Kidney epithelial cell (primary cell): Measurements from ENCODE around the gene SMU1. TPM values are rescaled to one million over a fixed set of nuclear protein-coding genes. Genes with fewer than 3 reads are reported as not detected.

Experiments used
- DNase-seq: peaks from one replicate; pipeline ENCODE4 v3.0.0-alpha.2; 2010; ENCODE audit warnings: low read depth
- H3K27me3 ChIP-seq: 2 replicates; pipeline ENCODE4 v1.6.0; 2011; ENCODE audit warnings: low read length; ENCODE audit not compliant: control insufficient read depth, insufficient read depth
- H3K36me3 ChIP-seq: 2 replicates; pipeline ENCODE4 v1.5.1; 2011; ENCODE audit warnings: low read length; ENCODE audit not compliant: control insufficient read depth, insufficient read depth
- H3K4me3 ChIP-seq: 2 replicates; pipeline ENCODE4 v1.5.1; 2011; ENCODE audit warnings: low read depth, mild to moderate bottlenecking, control low read depth, low read length
- total RNA-seq: library from RNA; depleted of rRNA; stranded (reverse); fragments of >200 nt; gene quantifications from 2 replicates; pipeline ENCODE4 v1.2.3, GENCODE V29; 2015
- TF ChIP-seq, protein P1 (sequence below): IDR thresholded peaks from 2 replicates; pipeline ENCODE4 v1.5.1; 2011; ENCODE audit warnings: mild to moderate bottlenecking, moderate library complexity, low read length, control low read depth, inconsistent platforms; ENCODE audit not compliant: insufficient read depth, poor library complexity, severe bottlenecking

The SMU1 gene
- total RNA-seq, 1 donor from 2014 or later: 18.9 TPM

DNA sequence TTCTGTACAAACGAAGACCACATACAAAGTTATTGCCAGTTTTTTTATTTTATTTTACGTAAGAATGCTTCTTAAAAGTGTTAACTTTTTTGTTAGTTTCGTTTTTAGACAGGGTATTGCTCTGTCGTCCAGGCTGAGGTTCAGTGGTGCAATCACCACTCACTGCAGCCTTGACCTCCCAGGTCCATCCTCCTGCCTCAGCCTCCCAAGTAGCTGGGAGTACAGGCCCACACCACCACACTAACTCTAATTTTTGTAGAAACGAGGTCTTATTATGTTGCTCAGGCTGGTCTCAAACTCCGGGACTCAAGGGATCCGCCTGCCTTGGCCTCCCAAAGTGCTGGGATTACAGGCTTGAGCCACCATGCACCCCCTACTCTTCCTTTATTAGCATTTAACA, 53.7 kb downstream of the SMU1 start:
- H3K27me3 ChIP-seq: no peaks in the 10 kb centered on the region
- no peaks in the 10 kb centered on the region for H3K36me3 ChIP-seq
- H3K4me3 ChIP-seq: no peak overlapping the region
- DNase-seq: no peak
- TF ChIP-seq, protein P1, sequence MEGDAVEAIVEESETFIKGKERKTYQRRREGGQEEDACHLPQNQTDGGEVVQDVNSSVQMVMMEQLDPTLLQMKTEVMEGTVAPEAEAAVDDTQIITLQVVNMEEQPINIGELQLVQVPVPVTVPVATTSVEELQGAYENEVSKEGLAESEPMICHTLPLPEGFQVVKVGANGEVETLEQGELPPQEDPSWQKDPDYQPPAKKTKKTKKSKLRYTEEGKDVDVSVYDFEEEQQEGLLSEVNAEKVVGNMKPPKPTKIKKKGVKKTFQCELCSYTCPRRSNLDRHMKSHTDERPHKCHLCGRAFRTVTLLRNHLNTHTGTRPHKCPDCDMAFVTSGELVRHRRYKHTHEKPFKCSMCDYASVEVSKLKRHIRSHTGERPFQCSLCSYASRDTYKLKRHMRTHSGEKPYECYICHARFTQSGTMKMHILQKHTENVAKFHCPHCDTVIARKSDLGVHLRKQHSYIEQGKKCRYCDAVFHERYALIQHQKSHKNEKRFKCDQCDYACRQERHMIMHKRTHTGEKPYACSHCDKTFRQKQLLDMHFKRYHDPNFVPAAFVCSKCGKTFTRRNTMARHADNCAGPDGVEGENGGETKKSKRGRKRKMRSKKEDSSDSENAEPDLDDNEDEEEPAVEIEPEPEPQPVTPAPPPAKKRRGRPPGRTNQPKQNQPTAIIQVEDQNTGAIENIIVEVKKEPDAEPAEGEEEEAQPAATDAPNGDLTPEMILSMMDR: no peak

DNA sequence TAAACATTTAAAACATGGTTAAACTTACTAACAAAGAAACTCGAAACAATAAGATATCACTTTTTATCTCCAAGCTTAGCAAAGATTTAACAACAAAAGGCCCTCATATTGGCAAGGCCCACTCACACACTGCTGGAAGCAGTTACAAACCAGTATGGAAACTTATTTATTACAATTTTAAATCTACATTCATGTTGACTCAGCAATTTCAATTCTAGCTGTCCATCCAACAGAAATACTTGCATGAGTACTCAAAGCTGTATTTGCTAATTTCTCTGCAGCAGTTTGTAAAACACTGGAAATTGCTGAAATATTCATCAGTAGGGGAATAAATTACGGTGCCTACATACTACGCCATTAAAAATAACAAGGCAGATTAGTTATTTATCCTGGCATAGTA, 54.2 kb downstream of the SMU1 start:
- TF ChIP-seq, protein P1: no peak
- no peaks in the 10 kb centered on the region for H3K36me3 ChIP-seq
- DNase-seq: no peak
- no peaks in the 10 kb centered on the region for H3K27me3 ChIP-seq
- no peak overlapping the region for H3K4me3 ChIP-seq

DNA sequence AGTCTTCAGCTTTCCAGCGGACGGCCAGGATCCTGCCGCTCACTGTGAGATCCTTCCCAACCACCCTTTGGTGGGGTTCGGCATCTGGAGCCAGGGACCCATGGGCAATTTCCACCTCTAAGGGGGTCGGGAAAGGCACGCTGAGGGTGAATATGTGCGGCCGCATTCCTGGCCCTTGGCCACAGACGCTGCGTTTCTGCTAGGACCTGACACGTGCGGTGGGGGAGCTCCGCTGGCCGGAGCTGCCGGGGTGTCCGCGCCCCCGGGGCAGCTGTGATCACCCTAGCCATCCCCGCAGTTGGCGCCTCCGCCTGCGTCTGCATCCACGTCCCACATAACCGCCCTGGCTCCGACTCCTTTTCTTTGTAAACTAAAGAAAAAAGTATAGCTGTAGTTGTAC, 56.7 kb downstream of the SMU1 start:
- Histone ChIP-seq H3K36me3 (no peaks in the 10 kb centered on the region), H3K27me3 (no peaks in the 10 kb centered on the region), H3K4me3 (no peak overlapping the region)
- DNase-seq: no peak
- TF ChIP-seq, protein P1: no peak

DNA sequence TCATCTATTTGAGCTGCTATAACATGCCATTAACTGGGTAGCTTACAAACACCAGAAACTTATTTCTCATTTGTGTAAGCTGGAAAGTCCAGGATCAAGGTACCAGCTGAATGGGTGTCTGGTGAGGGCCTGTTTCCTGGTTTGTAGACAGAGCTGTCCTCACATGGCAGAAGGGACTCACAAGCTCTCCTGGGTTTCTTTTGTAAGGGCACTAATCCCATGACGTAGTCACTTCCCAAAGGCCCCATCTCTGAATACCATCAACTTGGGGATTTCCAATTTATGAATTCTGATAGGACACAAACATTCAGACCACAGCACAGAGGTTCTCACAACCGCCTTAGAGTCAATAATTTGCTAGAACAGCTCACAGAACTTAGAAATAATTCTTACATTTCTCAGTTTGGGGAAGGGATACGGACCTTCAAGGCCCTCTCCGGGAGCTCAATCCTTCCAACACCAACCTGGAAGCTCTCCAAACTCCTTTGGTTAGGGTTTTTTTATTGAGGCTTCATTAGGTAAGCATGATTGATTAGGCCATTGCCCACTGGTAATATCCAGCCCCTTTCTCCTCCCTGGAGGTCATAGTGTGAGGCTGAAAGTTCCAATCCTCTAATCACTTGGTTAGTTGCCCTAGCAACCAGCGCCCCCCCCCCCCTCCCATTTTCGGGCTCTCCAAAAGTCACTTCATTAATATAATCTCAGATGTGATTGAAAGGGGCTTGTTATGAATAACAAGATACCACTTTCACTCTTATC, 59.0 kb downstream of the SMU1 start:
- Histone ChIP-seq H3K36me3 (no peaks in the 10 kb centered on the region), H3K4me3 (no peak overlapping the region), H3K27me3 (no peaks in the 10 kb centered on the region)
- TF ChIP-seq, protein P1: no peak
- DNase-seq: no peak

DNA sequence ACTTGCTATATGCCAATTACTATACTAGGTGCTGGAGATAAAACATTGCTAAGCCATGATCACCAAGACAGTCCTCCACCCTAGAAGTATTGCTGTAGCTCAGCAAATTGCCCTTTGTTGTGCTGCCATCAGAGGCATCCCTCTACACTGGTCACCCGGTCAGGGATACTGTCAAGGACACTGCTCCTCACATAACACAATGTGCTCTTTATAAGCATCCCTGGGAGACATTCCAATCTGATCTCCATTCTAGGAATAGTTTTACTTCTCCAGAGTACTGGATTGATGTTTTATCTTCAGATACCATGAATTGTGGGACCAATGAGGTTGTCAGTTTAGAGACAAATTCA, 61.8 kb downstream of the SMU1 start:
- no peaks in the 10 kb centered on the region for H3K27me3 ChIP-seq
- no peaks in the 10 kb centered on the region for H3K36me3 ChIP-seq
- no peak overlapping the region for H3K4me3 ChIP-seq
- DNase-seq: no peak
- TF ChIP-seq, protein P1: no peak
